Measurements from ENCODE around the gene DHX57. TPM values are rescaled to one million over a fixed set of nuclear protein-coding genes. Genes with fewer than 3 reads are reported as not detected.
"Not testable (repeated sequence)": the region's sequence is repeated elsewhere in the genome, so short reads cannot be mapped to it uniquely, and the experiment has no call there.

Gene DHX57
- polyA plus RNA-seq, 1 donor from 2014 or later, result 7.2 TPM

GRCh38 chr2:38797250-38797676 is 78.5 kb downstream of the DHX57 start:
- Mint-ChIP-seq H3K9me3 (no peaks in the 10 kb centered on the region), H3K4me1 (no peaks in the 10 kb centered on the region), H3K27me3 (no peaks in the 10 kb centered on the region), H3K4me3 (no peak overlapping the region), H3K36me3 (peaks cover 5% of the 10 kb centered on the region), H3K27ac (no peak overlapping the region)

GRCh38 chr2:38795016-38795415 is 80.7 kb downstream of the DHX57 start:
- H3K36me3 Mint-ChIP-seq, H3K4me1 Mint-ChIP-seq, H3K27ac Mint-ChIP-seq, H3K27me3 Mint-ChIP-seq, H3K9me3 Mint-ChIP-seq, H3K4me3 Mint-ChIP-seq: not testable (repeated sequence)

- H3K9me3 Mint-ChIP-seq, result no peaks in the 10 kb centered on the region
- no peaks in the 10 kb centered on the region for H3K27me3 Mint-ChIP-seq
- no peak overlapping the region for H3K4me3 Mint-ChIP-seq
- peaks cover 5% of the 10 kb centered on the region for H3K36me3 Mint-ChIP-seq
- no peaks in the 10 kb centered on the region for H3K4me1 Mint-ChIP-seq
- peak overlapping the region in 1 of 3 donors; percentile 17 for H3K27ac Mint-ChIP-seq
Observed at GRCh38 chr2:38794235-38794946, 81.3 kb downstream of the DHX57 start.

GRCh38 chr2:38793511-38793910 is 82.2 kb downstream of the DHX57 start:
- Mint-ChIP-seq H3K27ac (no peak overlapping the region), H3K27me3 (no peaks in the 10 kb centered on the region)

GRCh38 chr2:38792751-38793150 is 83.0 kb downstream of the DHX57 start:
- no peaks in the 10 kb centered on the region for H3K9me3 Mint-ChIP-seq
- no peaks in the 10 kb centered on the region for H3K4me1 Mint-ChIP-seq
- H3K36me3 Mint-ChIP-seq, result no peaks in the 10 kb centered on the region
- H3K4me3 Mint-ChIP-seq, result no peak overlapping the region
- no peaks in the 10 kb centered on the region for H3K27me3 Mint-ChIP-seq
- no peak overlapping the region for H3K27ac Mint-ChIP-seq

More at GRCh38 chr2:38793511-38793910, 82.2 kb downstream of the DHX57 start:
- H3K4me3 Mint-ChIP-seq, result no peak overlapping the region
- no peaks in the 10 kb centered on the region for H3K4me1 Mint-ChIP-seq
- peaks cover 1% of the 10 kb centered on the region for H3K36me3 Mint-ChIP-seq
- H3K9me3 Mint-ChIP-seq, result no peaks in the 10 kb centered on the region

- H3K9me3 Mint-ChIP-seq, H3K36me3 Mint-ChIP-seq, H3K4me1 Mint-ChIP-seq, H3K27me3 Mint-ChIP-seq, H3K27ac Mint-ChIP-seq, H3K4me3 Mint-ChIP-seq: not testable (repeated sequence)
Observed at GRCh38 chr2:38792321-38792720, 83.4 kb downstream of the DHX57 start.

GRCh38 chr2:38791744-38792143 is 84.0 kb downstream of the DHX57 start:
- no peak overlapping the region for H3K4me3 Mint-ChIP-seq
- H3K27ac Mint-ChIP-seq, result peak overlapping the region in 1 of 3 donors; percentile 7
- H3K27me3 Mint-ChIP-seq, result no peaks in the 10 kb centered on the region
- H3K9me3 Mint-ChIP-seq, result no peaks in the 10 kb centered on the region
- H3K4me1 Mint-ChIP-seq, result no peaks in the 10 kb centered on the region
- no peaks in the 10 kb centered on the region for H3K36me3 Mint-ChIP-seq

- H3K27me3 Mint-ChIP-seq, result no peaks in the 10 kb centered on the region
- H3K4me3 Mint-ChIP-seq, result no peak overlapping the region
- no peaks in the 10 kb centered on the region for H3K9me3 Mint-ChIP-seq
- no peaks in the 10 kb centered on the region for H3K36me3 Mint-ChIP-seq
- H3K27ac Mint-ChIP-seq, result peak overlapping the region in 1 of 3 donors; percentile 35
- no peaks in the 10 kb centered on the region for H3K4me1 Mint-ChIP-seq
Observed at GRCh38 chr2:38789691-38790090, 86.0 kb downstream of the DHX57 start.

- Mint-ChIP-seq H3K36me3 (no peaks in the 10 kb centered on the region), H3K4me3 (no peak overlapping the region), H3K4me1 (no peaks in the 10 kb centered on the region), H3K27me3 (no peaks in the 10 kb centered on the region), H3K27ac (no peak overlapping the region), H3K9me3 (no peaks in the 10 kb centered on the region)
Observed at GRCh38 chr2:38788306-38788705, 87.4 kb downstream of the DHX57 start.

GRCh38 chr2:38783586-38783985 is 92.1 kb downstream of the DHX57 start:
- H3K27ac Mint-ChIP-seq, result no peak overlapping the region
- no peaks in the 10 kb centered on the region for H3K9me3 Mint-ChIP-seq

GRCh38 chr2:38778687-38779082 is 97.0 kb downstream of the DHX57 start:
- peak overlapping the region; percentile 74 to 93 (median 89) for H3K27ac Mint-ChIP-seq
- peaks cover 7% of the 10 kb centered on the region for H3K27me3 Mint-ChIP-seq
- peaks cover 13 to 16% (median 13%) of the 10 kb centered on the region in 3 donors for H3K4me1 Mint-ChIP-seq
- peak overlapping the region; percentile 96 to 99 (median 97) for H3K4me3 Mint-ChIP-seq
- no peaks in the 10 kb centered on the region for H3K9me3 Mint-ChIP-seq
- peaks cover 6% of the 10 kb centered on the region for H3K36me3 Mint-ChIP-seq

More at GRCh38 chr2:38783586-38783985, 92.1 kb downstream of the DHX57 start:
- Mint-ChIP-seq H3K4me3 (no peak overlapping the region), H3K4me1 (peaks cover 0 to 8% (median 7%) of the 10 kb centered on the region in 3 donors), H3K36me3 (peaks cover 4% of the 10 kb centered on the region), H3K27me3 (no peaks in the 10 kb centered on the region)

GRCh38 chr2:38776531-38776930 is 99.2 kb downstream of the DHX57 start:
- Mint-ChIP-seq H3K27me3 (peaks cover 7% of the 10 kb centered on the region), H3K27ac (peak overlapping the region in 1 of 3 donors; percentile 14), H3K4me3 (peak overlapping the region in 3 of 4 donors; percentile 39 to 86 (median 52)), H3K36me3 (peaks cover 2% of the 10 kb centered on the region), H3K9me3 (no peaks in the 10 kb centered on the region), H3K4me1 (peaks cover 11 to 14% (median 13%) of the 10 kb centered on the region in 3 donors)

- H3K9me3 Mint-ChIP-seq, result no peaks in the 10 kb centered on the region
- H3K4me1 Mint-ChIP-seq, result peaks cover 11 to 13% (median 11%) of the 10 kb centered on the region in 3 donors
- H3K27ac Mint-ChIP-seq, result peak overlapping the region in 1 of 3 donors; percentile 14
- H3K4me3 Mint-ChIP-seq, result peak overlapping the region in 1 of 4 donors; percentile 86
- H3K36me3 Mint-ChIP-seq, result peaks cover 2% of the 10 kb centered on the region
- peaks cover 7% of the 10 kb centered on the region for H3K27me3 Mint-ChIP-seq
Observed at GRCh38 chr2:38775921-38776225, 99.9 kb downstream of the DHX57 start.

- H3K27me3 Mint-ChIP-seq, result peaks cover 7% of the 10 kb centered on the region
- H3K4me3 Mint-ChIP-seq, result peak overlapping the region in 2 of 4 donors; percentile 5 to 86
- H3K4me1 Mint-ChIP-seq, result peaks cover 11 to 13% (median 11%) of the 10 kb centered on the region in 3 donors
- peaks cover 3% of the 10 kb centered on the region for H3K36me3 Mint-ChIP-seq
- no peaks in the 10 kb centered on the region for H3K9me3 Mint-ChIP-seq
- H3K27ac Mint-ChIP-seq, result peak overlapping the region in 1 of 3 donors; percentile 78
Observed at GRCh38 chr2:38775097-38775920, 100.4 kb downstream of the DHX57 start.

GRCh38 chr2:38771632-38772031 is 104.1 kb downstream of the DHX57 start:
- Mint-ChIP-seq H3K9me3 (no peaks in the 10 kb centered on the region), H3K27ac (no peak overlapping the region), H3K36me3 (peaks cover 3% of the 10 kb centered on the region), H3K27me3 (peaks cover 3% of the 10 kb centered on the region), H3K4me3 (no peak overlapping the region), H3K4me1 (peaks cover 1 to 7% (median 2%) of the 10 kb centered on the region in 3 donors)
